OCI-LY1 (cell line): ENCODE data around the gene PPAT.
A peak's percentile ranks its signal among the peaks of the same experiment; 100 is the strongest.

Experiments
- H2AFZ ChIP-seq: fragments of 200-600 bp; sonication (generic), shearing (Covaris generic); 2 replicates; pipeline ENCODE4 v1.6.0; 2014; ENCODE audit warnings: antibody characterized with exemption, mild to moderate bottlenecking, low read length
- H3F3A ChIP-seq: fragments of 200-600 bp; sonication (generic), shearing (Covaris generic); 2 replicates; pipeline ENCODE4 v1.6.0; 2014; ENCODE audit warnings: mild to moderate bottlenecking, antibody characterized with exemption, low read length, moderate library complexity; ENCODE audit not compliant: insufficient read depth
- H3K27ac ChIP-seq: fragments of 200-600 bp; sonication (generic); 2 replicates; pipeline ENCODE4 v1.5.1; 2014; ENCODE audit warnings: low read length, mixed run types, mild to moderate bottlenecking, low read depth; ENCODE audit not compliant: poor library complexity, severe bottlenecking
- H3K27me3 ChIP-seq: fragments of 200-600 bp; sonication (generic); 2 replicates; pipeline ENCODE4 v1.6.0; 2014; ENCODE audit warnings: antibody characterized with exemption, mild to moderate bottlenecking, low read length, moderate library complexity; ENCODE audit not compliant: insufficient read depth
- H3K36me3 ChIP-seq: fragments of 200-600 bp; sonication (generic); 2 replicates; pipeline ENCODE4 v1.6.1; 2014; ENCODE audit warnings: mild to moderate bottlenecking, antibody characterized with exemption, low read length, moderate library complexity, mixed read lengths; ENCODE audit not compliant: insufficient read depth
- H3K4me1 ChIP-seq: fragments of 200-600 bp; sonication (generic); 2 replicates; pipeline ENCODE4 v1.5.1; 2014; ENCODE audit warnings: mild to moderate bottlenecking, low read length, moderate library complexity; ENCODE audit not compliant: insufficient read depth, severe bottlenecking
- H3K4me2 ChIP-seq: fragments of 200-600 bp; sonication (generic), shearing (Covaris generic); 2 replicates; pipeline ENCODE4 v1.6.1; 2014; ENCODE audit warnings: low read length
- H3K4me3 ChIP-seq: fragments of 200-600 bp; sonication (generic); 2 replicates; pipeline ENCODE4 v1.5.1; 2014; ENCODE audit warnings: low read length, low read depth, mild to moderate bottlenecking, mixed read lengths; ENCODE audit not compliant: poor library complexity, severe bottlenecking
- H3K79me2 ChIP-seq: fragments of 200-600 bp; shearing (Covaris generic); 2 replicates; pipeline ENCODE4 v1.6.1; 2016; ENCODE audit warnings: mixed run types, low read length, mixed read lengths; ENCODE audit not compliant: insufficient read depth
- H3K9ac ChIP-seq: fragments of 200-600 bp; sonication (generic), shearing (Covaris generic); 2 replicates; pipeline ENCODE4 v1.6.1; 2014; ENCODE audit warnings: mild to moderate bottlenecking, low read length, mixed read lengths
- H3K9me2 ChIP-seq: fragments of 200-600 bp; sonication (generic), shearing (Covaris generic); 2 replicates; pipeline ENCODE4 v1.6.1; 2014; ENCODE audit warnings: low read depth, mild to moderate bottlenecking, low read length, mixed read lengths
- H3K9me3 ChIP-seq: fragments of 200-600 bp; shearing (Covaris generic); 2 replicates; pipeline ENCODE4 v1.6.1; 2014; ENCODE audit warnings: low read length, mixed read lengths
- H4K20me1 ChIP-seq: fragments of 200-600 bp; sonication (generic), shearing (Covaris generic); 2 replicates; pipeline ENCODE4 v1.6.0; 2016; ENCODE audit warnings: mild to moderate bottlenecking, low read length; ENCODE audit not compliant: insufficient read depth
- EZH2 ChIP-seq: fragments of 200-600 bp; sonication (generic), shearing (Covaris generic); IDR thresholded peaks from 2 replicates; pipeline ENCODE4 v1.8.0; 2017; ENCODE audit warnings: borderline replicate concordance, mixed run types, mild to moderate bottlenecking, antibody characterized with exemption, low read length, moderate library complexity, mixed read lengths
- TF ChIP-seq, protein P1 (sequence below): fragments of 200-600 bp; sonication (generic), shearing (Covaris generic); IDR thresholded peaks from 2 replicates; pipeline ENCODE4 v1.5.1; 2017; ENCODE audit warnings: mild to moderate bottlenecking, antibody characterized with exemption, low read length, moderate library complexity, mixed read lengths

PPAT gene

GRCh38 chr4:56388306-56388705, 47.1 kb downstream of the PPAT start:
- Histone ChIP-seq H3K79me2 (peaks cover 17% of the 10 kb centered on the region; the same call in 1 of the 2 replicates), H3K9ac (peak overlapping the region; percentile 94), H3K4me2 (peak overlapping the region; percentile 91), H3K36me3 (no peaks in the 10 kb centered on the region), H3K4me1 (peaks cover 27% of the 10 kb centered on the region), H2AFZ (no peak overlapping the region), H3K9me3 (no peaks in the 10 kb centered on the region), H3K27me3 (no peaks in the 10 kb centered on the region), H4K20me1 (no peaks in the 10 kb centered on the region), H3K4me3 (peak overlapping the region; percentile 93), H3F3A (peaks cover 3% of the 10 kb centered on the region; the same call in 1 of the 2 replicates), H3K9me2 (no peaks in the 10 kb centered on the region), H3K27ac (peak overlapping the region; percentile 94)
- no peak for TF ChIP-seq EZH2
- TF ChIP-seq, protein P1, sequence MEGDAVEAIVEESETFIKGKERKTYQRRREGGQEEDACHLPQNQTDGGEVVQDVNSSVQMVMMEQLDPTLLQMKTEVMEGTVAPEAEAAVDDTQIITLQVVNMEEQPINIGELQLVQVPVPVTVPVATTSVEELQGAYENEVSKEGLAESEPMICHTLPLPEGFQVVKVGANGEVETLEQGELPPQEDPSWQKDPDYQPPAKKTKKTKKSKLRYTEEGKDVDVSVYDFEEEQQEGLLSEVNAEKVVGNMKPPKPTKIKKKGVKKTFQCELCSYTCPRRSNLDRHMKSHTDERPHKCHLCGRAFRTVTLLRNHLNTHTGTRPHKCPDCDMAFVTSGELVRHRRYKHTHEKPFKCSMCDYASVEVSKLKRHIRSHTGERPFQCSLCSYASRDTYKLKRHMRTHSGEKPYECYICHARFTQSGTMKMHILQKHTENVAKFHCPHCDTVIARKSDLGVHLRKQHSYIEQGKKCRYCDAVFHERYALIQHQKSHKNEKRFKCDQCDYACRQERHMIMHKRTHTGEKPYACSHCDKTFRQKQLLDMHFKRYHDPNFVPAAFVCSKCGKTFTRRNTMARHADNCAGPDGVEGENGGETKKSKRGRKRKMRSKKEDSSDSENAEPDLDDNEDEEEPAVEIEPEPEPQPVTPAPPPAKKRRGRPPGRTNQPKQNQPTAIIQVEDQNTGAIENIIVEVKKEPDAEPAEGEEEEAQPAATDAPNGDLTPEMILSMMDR: no peak

DNA sequence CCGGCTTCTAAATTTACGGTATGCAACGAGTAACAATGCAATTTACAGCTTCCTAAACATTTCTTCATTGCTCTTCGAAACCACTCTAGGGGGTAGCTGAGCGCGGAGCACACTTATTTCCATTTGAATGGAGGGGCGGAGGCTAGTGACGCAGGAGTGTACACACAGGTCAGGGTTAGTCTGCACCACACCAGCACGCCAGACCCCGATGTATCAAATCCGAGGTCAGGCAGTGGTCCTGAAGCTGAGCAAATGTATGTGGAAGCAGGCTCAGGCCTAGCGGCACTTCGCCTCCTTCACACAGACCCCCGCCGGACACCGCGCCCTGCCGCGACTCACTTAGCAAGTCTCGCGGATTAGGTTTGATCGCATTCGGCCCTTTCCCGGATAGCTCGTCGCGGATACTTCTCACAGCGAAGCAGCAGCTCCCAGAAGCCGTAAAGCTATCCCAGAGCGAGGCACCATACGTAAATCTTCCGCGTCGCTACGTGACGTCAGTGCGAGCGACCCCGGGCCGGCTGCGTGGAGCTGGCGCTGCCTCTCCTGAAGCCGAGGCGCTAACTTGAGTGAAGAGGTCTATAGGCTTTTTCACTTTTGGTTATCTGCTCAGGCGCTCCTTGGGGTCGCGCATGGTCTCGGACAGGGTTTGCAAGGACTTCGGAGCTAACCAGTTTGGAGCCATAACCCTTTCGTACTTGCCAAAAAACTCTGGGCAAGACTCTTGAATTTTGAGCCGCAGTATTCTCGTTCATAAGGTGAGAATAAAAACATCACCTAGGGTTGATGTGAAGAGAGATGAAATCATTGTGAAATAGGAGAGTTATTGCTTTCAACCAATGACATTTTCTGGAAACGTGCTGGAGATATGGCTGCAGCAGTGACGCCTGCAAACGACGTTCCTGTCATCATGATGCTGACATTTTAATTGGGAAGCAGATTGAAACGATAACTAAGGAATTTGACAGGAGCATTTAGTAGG, 48.1 kb downstream of the PPAT start, which contains the start of gene AASDH:
Gene AASDH (minus strand): TSS at position 469 of the 979 bp plus-strand sequence. CDS start 3,192 bp downstream, outside the sequence.
- no peaks in the 10 kb centered on the region for H3K36me3 ChIP-seq
- H3K27ac ChIP-seq: peak within 1 kb of the TSS; percentile 94
- TF ChIP-seq, protein P1: no peak
- TF ChIP-seq EZH2: no peak
- no peaks in the 10 kb centered on the region for H3K9me2 ChIP-seq
- peaks cover 27% of the 10 kb centered on the region for H3K4me1 ChIP-seq
- peak within 1 kb of the TSS; percentile 93 for H3K4me3 ChIP-seq
- H3K4me2 ChIP-seq: peak within 1 kb of the TSS; percentile 91
- H3K79me2 ChIP-seq: peaks cover 17% of the 10 kb centered on the region; the same call in 1 of the 2 replicates
- H3K9me3 ChIP-seq: no peaks in the 10 kb centered on the region
- H3K9ac ChIP-seq: peak within 1 kb of the TSS; percentile 94
- H4K20me1 ChIP-seq: no peaks in the 10 kb centered on the region
- peaks cover 3% of the 10 kb centered on the region; the same call in 1 of the 2 replicates for H3F3A ChIP-seq
- peak within 1 kb of the TSS; percentile 60 for H2AFZ ChIP-seq
- no peaks in the 10 kb centered on the region for H3K27me3 ChIP-seq

- Histone ChIP-seq H3K4me1 (peaks cover 27% of the 10 kb centered on the region), H3K27ac (no peak overlapping the region)
Observed at GRCh38 chr4:56386091-56386490, 49.3 kb downstream of the PPAT start.

More at GRCh38 chr4:56386091-56386490, 49.3 kb downstream of the PPAT start:
- Histone ChIP-seq H2AFZ (0 out of 2 replicates have a peak overlapping the region, but pooled peaks have one; percentile 63), H3K27me3 (no peaks in the 10 kb centered on the region), H3K79me2 (peaks cover 17% of the 10 kb centered on the region; the same call in 1 of the 2 replicates), H3F3A (no peaks in the 10 kb centered on the region), H3K4me2 (peak overlapping the region; percentile 91), H3K9ac (no peak overlapping the region; the same call in 1 of the 2 replicates), H3K36me3 (no peaks in the 10 kb centered on the region), H4K20me1 (no peaks in the 10 kb centered on the region), H3K9me2 (no peaks in the 10 kb centered on the region), H3K9me3 (no peaks in the 10 kb centered on the region), H3K4me3 (peak overlapping the region; percentile 93)
- TF ChIP-seq, protein P1: no peak
- no peak for TF ChIP-seq EZH2
